Neural progenitor cell (in vitro differentiated cells): ENCODE results near the gene EMILIN3. TPM values are rescaled to one million over a fixed set of nuclear protein-coding genes. Genes with fewer than 3 reads are reported as not detected.

Experiments
- DNase-seq: peaks from one replicate; pipeline ENCODE4 v3.0.0-alpha.2; 2016; ENCODE audit warnings: low spot score
- H2AFZ ChIP-seq: fragments of 200-600 bp; sonication (generic); replicated peaks from 2 replicates; pipeline ENCODE4 v1.6.1; 2016; ENCODE audit warnings: antibody characterized with exemption
- H3F3A ChIP-seq: fragments of 200-600 bp; sonication (generic); 2 replicates; pipeline ENCODE4 v1.6.1; 2016; ENCODE audit warnings: antibody characterized with exemption, low read depth
- H3K27ac ChIP-seq: fragments of 200-600 bp; sonication (generic); 2 replicates; pipeline ENCODE4 v1.5.1; 2016; ENCODE audit warnings: mild to moderate bottlenecking
- H3K27me3 ChIP-seq: fragments of 200-600 bp; sonication (generic); 2 replicates; pipeline ENCODE4 v1.6.1; 2016; ENCODE audit warnings: mild to moderate bottlenecking, moderate library complexity
- H3K36me3 ChIP-seq: fragments of 200-600 bp; sonication (generic); 2 replicates; pipeline ENCODE4 v1.5.1; 2016
- H3K4me1 ChIP-seq: fragments of 200-600 bp; sonication (generic); 2 replicates; pipeline ENCODE4 v1.6.1; 2016; ENCODE audit warnings: mixed run types
- H3K4me2 ChIP-seq: fragments of 200-600 bp; sonication (generic); 2 replicates; pipeline ENCODE4 v1.6.1; 2016
- H3K4me3 ChIP-seq: fragments of 200-600 bp; sonication (generic); 2 replicates; pipeline ENCODE4 v1.5.1; 2016
- H3K79me2 ChIP-seq: fragments of 200-600 bp; sonication (generic); 2 replicates; pipeline ENCODE4 v1.6.1; 2016; ENCODE audit warnings: low read depth
- H3K9ac ChIP-seq: fragments of 200-600 bp; sonication (generic); 2 replicates; pipeline ENCODE4 v1.6.1; 2016
- H3K9me3 ChIP-seq: fragments of 200-600 bp; sonication (generic); 2 replicates; pipeline ENCODE4 v1.5.1; 2016; ENCODE audit warnings: low read depth
- H4K20me1 ChIP-seq: fragments of 200-600 bp; sonication (generic); 2 replicates; pipeline ENCODE4 v1.6.1; 2016; ENCODE audit warnings: low read depth
- H3K27ac Mint-ChIP-seq: 3 replicates; pipeline ENCODE4 v1.8.0; 2021; ENCODE audit warnings: mixed read lengths
- H3K27me3 Mint-ChIP-seq: 2 replicates; pipeline ENCODE4 v1.8.0; 2022; ENCODE audit warnings: low read depth, mild to moderate bottlenecking, inconsistent platforms, moderate library complexity, mixed read lengths; ENCODE audit not compliant: insufficient read depth
- H3K36me3 Mint-ChIP-seq: 3 replicates; pipeline ENCODE4 v1.8.0; 2021; ENCODE audit warnings: mixed read lengths
- H3K4me1 Mint-ChIP-seq: 3 replicates; pipeline ENCODE4 v1.8.0; 2021; ENCODE audit warnings: mixed read lengths
- H3K4me3 Mint-ChIP-seq: 3 replicates; pipeline ENCODE4 v1.8.0; 2021; ENCODE audit warnings: mild to moderate bottlenecking, moderate library complexity, mixed read lengths
- H3K9me3 Mint-ChIP-seq: 3 replicates; pipeline ENCODE4 v1.8.0; 2020; ENCODE audit warnings: mixed read lengths
- CTCF ChIP-seq: fragments of 200-600 bp; sonication (generic); IDR thresholded peaks from 2 replicates; pipeline ENCODE4 v1.5.1; 2017; ENCODE audit warnings: antibody characterized with exemption, mild to moderate bottlenecking
- EZH2 ChIP-seq: fragments of 200-600 bp; sonication (generic); IDR thresholded peaks from 2 replicates; pipeline ENCODE4 v1.6.1; 2017; ENCODE audit warnings: antibody characterized with exemption, mild to moderate bottlenecking, moderate library complexity
- EZH2phosphoT487 ChIP-seq: fragments of 200-600 bp; sonication (generic); IDR thresholded peaks from 2 replicates; pipeline ENCODE4 v1.6.1; 2017; ENCODE audit warnings: antibody characterized with exemption
- total RNA-seq: library from RNA; depleted of rRNA; stranded (reverse); fragments of >200 nt; gene quantifications from 2 replicates; pipeline ENCODE4 v1.2.3, GENCODE V29; 2015; ENCODE audit warnings: low replicate concordance

Gene EMILIN3
- total RNA-seq, 1 donor from 2014 or later, result 3.5 TPM

GRCh38 chr20:41373251-41373783 is 6.7 kb upstream of the EMILIN3 start:
- H2AFZ ChIP-seq, result no peak overlapping the region
- no peak overlapping the region for H3K9ac ChIP-seq
- peak overlapping the region; percentile 49 for H3K4me3 Mint-ChIP-seq
- no peaks in the 10 kb centered on the region for H3K79me2 ChIP-seq
- peaks cover 26% of the 10 kb centered on the region for H3K27me3 Mint-ChIP-seq
- no peaks in the 10 kb centered on the region for H3F3A ChIP-seq
- no peaks in the 10 kb centered on the region for H3K36me3 Mint-ChIP-seq
- H3K4me1 Mint-ChIP-seq, result peaks cover 21% of the 10 kb centered on the region
- H3K4me1 ChIP-seq, result peaks cover 6% of the 10 kb centered on the region
- H3K27ac ChIP-seq, result no peak overlapping the region
- no peaks in the 10 kb centered on the region for H3K36me3 ChIP-seq
- H3K27me3 ChIP-seq, result peaks cover 17% of the 10 kb centered on the region
- H3K9me3 ChIP-seq, result no peaks in the 10 kb centered on the region
- peaks cover 13% of the 10 kb centered on the region for H3K9me3 Mint-ChIP-seq
- peak overlapping the region; percentile 44 for H3K27ac Mint-ChIP-seq
- H3K4me3 ChIP-seq, result no peak overlapping the region
- H3K4me2 ChIP-seq, result no peak overlapping the region
- no peaks in the 10 kb centered on the region for H4K20me1 ChIP-seq
- no peak for DNase-seq
- TF ChIP-seq CTCF (no peak), EZH2 (no peak), EZH2phosphoT487 (no peak)

- no peak for TF ChIP-seq CTCF
- no peak for TF ChIP-seq EZH2
- no peak for TF ChIP-seq EZH2phosphoT487
- no peak overlapping the region for H3K27ac ChIP-seq
- Mint-ChIP-seq H3K27ac (no peak overlapping the region), H3K4me1 (peaks cover 28% of the 10 kb centered on the region), H3K9me3 (peaks cover 13% of the 10 kb centered on the region), H3K4me3 (peak overlapping the region; percentile 9), H3K27me3 (peaks cover 29% of the 10 kb centered on the region), H3K36me3 (no peaks in the 10 kb centered on the region)
- H3K9ac ChIP-seq, result no peak overlapping the region
- H3K4me3 ChIP-seq, result no peak overlapping the region
- H3F3A ChIP-seq, result peaks cover 12% of the 10 kb centered on the region
- H3K27me3 ChIP-seq, result peaks cover 36% of the 10 kb centered on the region
- H3K79me2 ChIP-seq, result no peaks in the 10 kb centered on the region
- no peak overlapping the region for H3K4me2 ChIP-seq
- H3K4me1 ChIP-seq, result peaks cover 15% of the 10 kb centered on the region
- no peaks in the 10 kb centered on the region for H3K36me3 ChIP-seq
- H4K20me1 ChIP-seq, result no peaks in the 10 kb centered on the region
- H2AFZ ChIP-seq, result no peak overlapping the region
- no peaks in the 10 kb centered on the region for H3K9me3 ChIP-seq
- DNase-seq, result no peak
Measured at GRCh38 chr20:41371371-41371770, 4.8 kb upstream of the EMILIN3 start.

- no peaks in the 10 kb centered on the region for H3K36me3 ChIP-seq
- no peaks in the 10 kb centered on the region for H3K36me3 Mint-ChIP-seq
- no peak overlapping the region for H2AFZ ChIP-seq
- no peak overlapping the region for H3K27ac Mint-ChIP-seq
- H3K27me3 Mint-ChIP-seq, result peaks cover 25% of the 10 kb centered on the region
- H3F3A ChIP-seq, result peaks cover 12% of the 10 kb centered on the region
- H3K4me1 Mint-ChIP-seq, result peaks cover 28% of the 10 kb centered on the region
- H3K4me3 ChIP-seq, result no peak overlapping the region
- peaks cover 15% of the 10 kb centered on the region for H3K4me1 ChIP-seq
- TF ChIP-seq EZH2phosphoT487, result no peak
- no peak for TF ChIP-seq EZH2
- no peak for TF ChIP-seq CTCF
- no peak overlapping the region for H3K9ac ChIP-seq
- no peak overlapping the region for H3K27ac ChIP-seq
- no peaks in the 10 kb centered on the region for H3K9me3 ChIP-seq
- no peak overlapping the region for H3K4me2 ChIP-seq
- H3K79me2 ChIP-seq, result no peaks in the 10 kb centered on the region
- no peak for DNase-seq
- peaks cover 48% of the 10 kb centered on the region for H3K27me3 ChIP-seq
- H3K4me3 Mint-ChIP-seq, result no peak overlapping the region
- H4K20me1 ChIP-seq, result peaks cover 5% of the 10 kb centered on the region
- peaks cover 13% of the 10 kb centered on the region for H3K9me3 Mint-ChIP-seq
Measured at GRCh38 chr20:41370176-41370575, 3.6 kb upstream of the EMILIN3 start.
